Trophoblast cell (in vitro differentiated cells and primary cell): ENCODE data around the gene SPRTN.

Experiments
- DNase-seq, 2 donors: peaks; one replicate each; pipeline ENCODE4 v3.0.0-alpha.2; 2016
- H2AFZ ChIP-seq: 2 replicates; pipeline ENCODE4 v1.6.1; 2013; ENCODE audit warnings: low read length, moderate library complexity, mild to moderate bottlenecking; ENCODE audit not compliant: insufficient read depth, poor library complexity
- H2AK5ac ChIP-seq: 2 replicates; pipeline ENCODE4 v1.6.1; 2013; ENCODE audit warnings: mild to moderate bottlenecking, low read length
- H2BK120ac ChIP-seq: 2 replicates; pipeline ENCODE4 v1.6.1; 2013; ENCODE audit warnings: low read length, mild to moderate bottlenecking, moderate library complexity; ENCODE audit not compliant: insufficient read depth, poor library complexity
- H2BK12ac ChIP-seq: 2 replicates; pipeline ENCODE4 v1.6.1; 2013; ENCODE audit warnings: mild to moderate bottlenecking, low read length, moderate library complexity
- H2BK5ac ChIP-seq: 2 replicates; pipeline ENCODE4 v1.6.1; 2013; ENCODE audit warnings: low read length, low read depth, moderate library complexity, mild to moderate bottlenecking; ENCODE audit not compliant: poor library complexity
- H3K14ac ChIP-seq: 2 replicates; pipeline ENCODE4 v1.6.1; 2013; ENCODE audit warnings: mild to moderate bottlenecking, low read length
- H3K18ac ChIP-seq: 2 replicates; pipeline ENCODE4 v1.6.1; 2013; ENCODE audit warnings: mild to moderate bottlenecking, low read length
- H3K23ac ChIP-seq: 2 replicates; pipeline ENCODE4 v1.6.1; 2013; ENCODE audit warnings: low read length
- H3K27ac ChIP-seq: 2 replicates; pipeline ENCODE4 v1.5.1; 2013; ENCODE audit warnings: low read depth, mild to moderate bottlenecking, inconsistent platforms, low read length, moderate library complexity
- H3K27me3 ChIP-seq: 2 replicates; pipeline ENCODE4 v1.6.1; 2013; ENCODE audit warnings: inconsistent platforms, mild to moderate bottlenecking, low read length, moderate library complexity; ENCODE audit not compliant: insufficient read depth
- H3K36me3 ChIP-seq, 2 experiments: 1 replicate in 1 of 2; 2 replicates in 1 of 2; pipeline ENCODE4 v1.6.1; 2013; ENCODE audit warnings: low read length in 2 of 2, mild to moderate bottlenecking in 2 of 2, moderate library complexity in 1 of 2; ENCODE audit not compliant: insufficient read depth in 2 of 2, control insufficient read depth in 1 of 2
- H3K4ac ChIP-seq: 2 replicates; pipeline ENCODE4 v1.6.1; 2013; ENCODE audit warnings: low read depth, mild to moderate bottlenecking, low read length, moderate library complexity
- H3K4me1 ChIP-seq, 2 experiments: 1 replicate in 1 of 2; 2 replicates in 1 of 2; pipeline ENCODE4 v1.6.1; 2013; ENCODE audit warnings: low read length in 2 of 2, mild to moderate bottlenecking in 2 of 2, moderate library complexity in 1 of 2; ENCODE audit not compliant: insufficient read depth in 2 of 2, control insufficient read depth in 1 of 2
- H3K4me2 ChIP-seq: 2 replicates; pipeline ENCODE4 v1.6.1; 2013; ENCODE audit warnings: inconsistent platforms, mild to moderate bottlenecking, low read length, moderate library complexity
- H3K4me3 ChIP-seq: 2 replicates; pipeline ENCODE4 v1.5.1; 2013; ENCODE audit warnings: mild to moderate bottlenecking, low read depth, low read length, inconsistent platforms
- H3K79me1 ChIP-seq: one replicate; pipeline ENCODE4 v1.6.1; 2013; ENCODE audit warnings: low read length
- H3K79me2 ChIP-seq: 2 replicates; pipeline ENCODE4 v1.6.1; 2013; ENCODE audit warnings: low read length, mild to moderate bottlenecking; ENCODE audit not compliant: control insufficient read depth, insufficient read depth, poor library complexity
- H3K9ac ChIP-seq: 2 replicates; pipeline ENCODE4 v1.6.1; 2013; ENCODE audit warnings: mild to moderate bottlenecking, low read length
- H3K9me3 ChIP-seq: 2 replicates; pipeline ENCODE4 v1.6.1; 2013; ENCODE audit warnings: low read depth, mild to moderate bottlenecking, control low read depth, inconsistent platforms, low read length; ENCODE audit not compliant: insufficient read depth
- H4K12ac ChIP-seq: 2 replicates; pipeline ENCODE4 v1.6.1; 2013; ENCODE audit warnings: low read depth, mild to moderate bottlenecking, low read length, moderate library complexity
- H4K8ac ChIP-seq: 2 replicates; pipeline ENCODE4 v1.6.1; 2013; ENCODE audit warnings: low read depth, mild to moderate bottlenecking, low read length, moderate library complexity
- H4K91ac ChIP-seq: one replicate; pipeline ENCODE4 v1.6.1; 2013; ENCODE audit warnings: low read depth, mild to moderate bottlenecking, low read length, moderate library complexity
- WGBS: extraction: QIAGEN DNeasy Blood & Tissue Kit; methylation state at CpG from one replicate; pipeline ENCODE4 v1.1.7; 2013; ENCODE audit warnings: missing lambda C conversion rate; ENCODE audit not compliant: insufficient read length, insufficient coverage; ENCODE audit errors: extremely low coverage; 5-methylcytosine and 5-hydroxymethylcytosine counted together

The SPRTN gene

GRCh38 chr1:231357831-231358354 lies 19.8 kb downstream of the SPRTN start:
- no peak overlapping the region for H3K14ac ChIP-seq
- no peak overlapping the region for H4K8ac ChIP-seq
- H3K79me1 ChIP-seq: no peaks in the 10 kb centered on the region
- no peak overlapping the region for H3K4me3 ChIP-seq
- H3K9ac ChIP-seq: no peak overlapping the region
- H2BK12ac ChIP-seq: no peak overlapping the region
- no CpG with 5 or more reads among the region's 4 CpGs for WGBS
- no peaks in the 10 kb centered on the region for H3K9me3 ChIP-seq
- H2AK5ac ChIP-seq: no peak overlapping the region
- H4K12ac ChIP-seq: no peak overlapping the region
- no peak overlapping the region for H3K4ac ChIP-seq
- H3K4me2 ChIP-seq: no peak overlapping the region
- H3K79me2 ChIP-seq: no peaks in the 10 kb centered on the region
- no peak overlapping the region for H2AFZ ChIP-seq
- no peaks in the 10 kb centered on the region for H3K4me1 ChIP-seq
- no peaks in the 10 kb centered on the region for H3K27me3 ChIP-seq
- no peak overlapping the region for H3K27ac ChIP-seq
- H2BK5ac ChIP-seq: no peak overlapping the region
- no peak overlapping the region for H3K18ac ChIP-seq
- H2BK120ac ChIP-seq: no peak overlapping the region
- H4K91ac ChIP-seq: no peak overlapping the region
- DNase-seq: peak; percentile 53 to 77
- H3K23ac ChIP-seq: no peak overlapping the region
- peaks cover 3 to 5% of the 10 kb centered on the region in 2 experiments for H3K36me3 ChIP-seq

GRCh38 chr1:231359113-231359512 lies 21.0 kb downstream of the SPRTN start:
- Histone ChIP-seq H3K9ac (no peak overlapping the region), H2BK5ac (no peak overlapping the region), H3K4me3 (no peak overlapping the region), H3K27ac (no peak overlapping the region), H3K14ac (no peak overlapping the region), H4K12ac (no peak overlapping the region), H3K23ac (no peak overlapping the region), H3K36me3 (peaks cover 2 to 5% of the 10 kb centered on the region in 2 experiments), H3K79me1 (no peaks in the 10 kb centered on the region), H4K91ac (no peak overlapping the region), H2BK120ac (no peak overlapping the region), H3K9me3 (no peaks in the 10 kb centered on the region), H4K8ac (no peak overlapping the region), H3K4me1 (no peaks in the 10 kb centered on the region), H3K18ac (no peak overlapping the region), H3K79me2 (no peaks in the 10 kb centered on the region), H2BK12ac (no peak overlapping the region), H2AFZ (no peak overlapping the region), H3K4ac (no peak overlapping the region), H3K27me3 (no peaks in the 10 kb centered on the region), H2AK5ac (no peak overlapping the region), H3K4me2 (no peak overlapping the region)
- WGBS: no CpG with 5 or more reads among the region's 6 CpGs
- DNase-seq: peak; percentile 44 to 66

GRCh38 chr1:231362325-231362724 lies 24.2 kb downstream of the SPRTN start:
- no peaks in the 10 kb centered on the region for H3K27me3 ChIP-seq
- no peak overlapping the region for H3K23ac ChIP-seq
- no peak overlapping the region for H3K27ac ChIP-seq
- no CpG with 5 or more reads among the region's 1 CpG for WGBS
- H3K4me3 ChIP-seq: no peak overlapping the region
- no peak overlapping the region for H3K9ac ChIP-seq
- H2BK12ac ChIP-seq: no peak overlapping the region
- no peak overlapping the region for H2BK120ac ChIP-seq
- no peaks in the 10 kb centered on the region for H3K4me1 ChIP-seq
- H2AFZ ChIP-seq: no peak overlapping the region
- H4K91ac ChIP-seq: no peak overlapping the region
- no peak overlapping the region for H3K18ac ChIP-seq
- no peak overlapping the region for H2AK5ac ChIP-seq
- H4K8ac ChIP-seq: no peak overlapping the region
- H3K9me3 ChIP-seq: no peaks in the 10 kb centered on the region
- peaks cover 3 to 6% of the 10 kb centered on the region in 2 experiments for H3K36me3 ChIP-seq
- H3K4me2 ChIP-seq: no peak overlapping the region
- no peaks in the 10 kb centered on the region for H3K79me2 ChIP-seq
- H2BK5ac ChIP-seq: no peak overlapping the region
- H3K79me1 ChIP-seq: no peaks in the 10 kb centered on the region
- DNase-seq: no peak
- H3K14ac ChIP-seq: no peak overlapping the region
- no peak overlapping the region for H4K12ac ChIP-seq
- H3K4ac ChIP-seq: no peak overlapping the region

- H3K79me2 ChIP-seq: no peaks in the 10 kb centered on the region
- no peak overlapping the region for H2AFZ ChIP-seq
- no peaks in the 10 kb centered on the region for H3K79me1 ChIP-seq
- no peaks in the 10 kb centered on the region for H3K27me3 ChIP-seq
- H3K18ac ChIP-seq: no peak overlapping the region
- no peak overlapping the region for H2BK5ac ChIP-seq
- no peak overlapping the region for H2BK120ac ChIP-seq
- no peak overlapping the region for H4K12ac ChIP-seq
- H3K27ac ChIP-seq: no peak overlapping the region
- H2BK12ac ChIP-seq: no peak overlapping the region
- H3K9ac ChIP-seq: no peak overlapping the region
- H4K8ac ChIP-seq: no peak overlapping the region
- no peak overlapping the region for H2AK5ac ChIP-seq
- no peaks in the 10 kb centered on the region for H3K4me1 ChIP-seq
- no peak overlapping the region for H3K4me2 ChIP-seq
- no peak overlapping the region for H3K4ac ChIP-seq
- no CpG with 5 or more reads among the region's 1 CpG for WGBS
- no peak overlapping the region for H4K91ac ChIP-seq
- no peak overlapping the region for H3K14ac ChIP-seq
- no peak for DNase-seq
- H3K36me3 ChIP-seq: peaks cover 3 to 6% of the 10 kb centered on the region in 2 experiments
- no peak overlapping the region for H3K23ac ChIP-seq
- H3K4me3 ChIP-seq: no peak overlapping the region
- no peaks in the 10 kb centered on the region for H3K9me3 ChIP-seq
Observed at GRCh38 chr1:231363624-231364023, 25.5 kb downstream of the SPRTN start.
